ENCODE results near the gene NEXN. TPM values are rescaled to one million over a fixed set of nuclear protein-coding genes. Genes with fewer than 3 reads are reported as not detected.

The NEXN gene
- total RNA-seq, 3 donors from 2014 or later: 12.8 to 18.4 (median 17.3) TPM

DNA sequence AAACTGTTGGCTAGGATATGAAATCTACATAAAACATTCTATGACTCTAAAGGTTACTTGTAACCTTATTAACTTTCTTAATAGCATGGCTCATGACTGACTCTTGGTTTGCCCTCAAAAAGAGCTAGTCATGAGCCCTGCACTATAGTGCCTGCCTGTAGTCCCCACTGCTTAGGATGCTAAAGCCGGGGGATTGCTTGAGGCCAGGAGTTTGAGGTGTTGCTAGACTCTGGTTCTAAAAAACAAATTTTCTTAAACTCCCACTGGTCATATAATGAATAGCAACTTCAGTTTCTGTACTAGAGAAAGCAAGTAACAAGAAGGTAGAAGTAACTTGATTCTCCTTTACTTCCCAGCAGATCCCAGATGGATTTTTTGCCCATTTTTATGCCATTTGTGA lies 15.8 kb upstream of the NEXN start:
- H3K27me3 ChIP-seq: no peaks in the 10 kb centered on the region
- no peak overlapping the region for H3K27ac ChIP-seq
- H3K4me1 ChIP-seq: no peaks in the 10 kb centered on the region
- no peaks in the 10 kb centered on the region for H3K9me3 ChIP-seq
- intact Hi-C loops (cut with DNase I; ENCODE audit: low total_unique reads): no loop called here
- DNase-seq (ENCODE audit: low spot score in 2 of 2): no peak
- TF ChIP-seq POLR2A (IDR thresholded peaks at IDR 0.05): no peak
- no peak for TF ChIP-seq POLR2AphosphoS5 (IDR thresholded peaks at IDR 0.05)
- TF ChIP-seq, protein P1, sequence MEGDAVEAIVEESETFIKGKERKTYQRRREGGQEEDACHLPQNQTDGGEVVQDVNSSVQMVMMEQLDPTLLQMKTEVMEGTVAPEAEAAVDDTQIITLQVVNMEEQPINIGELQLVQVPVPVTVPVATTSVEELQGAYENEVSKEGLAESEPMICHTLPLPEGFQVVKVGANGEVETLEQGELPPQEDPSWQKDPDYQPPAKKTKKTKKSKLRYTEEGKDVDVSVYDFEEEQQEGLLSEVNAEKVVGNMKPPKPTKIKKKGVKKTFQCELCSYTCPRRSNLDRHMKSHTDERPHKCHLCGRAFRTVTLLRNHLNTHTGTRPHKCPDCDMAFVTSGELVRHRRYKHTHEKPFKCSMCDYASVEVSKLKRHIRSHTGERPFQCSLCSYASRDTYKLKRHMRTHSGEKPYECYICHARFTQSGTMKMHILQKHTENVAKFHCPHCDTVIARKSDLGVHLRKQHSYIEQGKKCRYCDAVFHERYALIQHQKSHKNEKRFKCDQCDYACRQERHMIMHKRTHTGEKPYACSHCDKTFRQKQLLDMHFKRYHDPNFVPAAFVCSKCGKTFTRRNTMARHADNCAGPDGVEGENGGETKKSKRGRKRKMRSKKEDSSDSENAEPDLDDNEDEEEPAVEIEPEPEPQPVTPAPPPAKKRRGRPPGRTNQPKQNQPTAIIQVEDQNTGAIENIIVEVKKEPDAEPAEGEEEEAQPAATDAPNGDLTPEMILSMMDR (IDR thresholded peaks at IDR 0.05): no peak
- H3K36me3 ChIP-seq: no peaks in the 10 kb centered on the region
- no peak overlapping the region for H3K4me3 ChIP-seq

DNA sequence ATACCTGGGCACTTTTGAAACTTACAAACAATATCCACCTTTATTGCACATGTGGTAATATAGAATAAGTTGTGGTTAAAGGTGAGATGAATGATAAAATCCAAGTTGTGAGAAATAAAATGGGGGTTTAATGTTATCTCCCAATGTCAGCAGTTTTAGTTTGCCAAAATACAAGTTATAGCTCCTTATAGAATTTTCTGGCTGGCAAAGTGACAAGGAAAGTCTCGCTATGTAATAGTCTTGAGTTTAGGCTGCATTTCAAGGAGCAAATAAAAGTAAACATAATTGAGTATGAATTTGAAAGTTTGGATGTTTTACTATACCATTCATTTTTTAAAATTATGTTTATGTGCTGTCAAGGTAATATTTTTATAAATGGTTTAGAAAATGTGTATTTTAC lies 15.0 kb upstream of the NEXN start:
- intact Hi-C loops (cut with DNase I; ENCODE audit: low total_unique reads): no loop called here
- H3K9me3 ChIP-seq: no peaks in the 10 kb centered on the region
- H3K4me1 ChIP-seq: no peaks in the 10 kb centered on the region
- H3K27ac ChIP-seq: no peak overlapping the region
- TF ChIP-seq, protein P1 (IDR thresholded peaks at IDR 0.05): no peak
- TF ChIP-seq POLR2A (IDR thresholded peaks at IDR 0.05): no peak
- no peak for TF ChIP-seq POLR2AphosphoS5 (IDR thresholded peaks at IDR 0.05)
- H3K27me3 ChIP-seq: no peaks in the 10 kb centered on the region
- no peak for DNase-seq (ENCODE audit: low spot score in 2 of 2)
- H3K4me3 ChIP-seq: no peak overlapping the region
- no peaks in the 10 kb centered on the region for H3K36me3 ChIP-seq

DNA sequence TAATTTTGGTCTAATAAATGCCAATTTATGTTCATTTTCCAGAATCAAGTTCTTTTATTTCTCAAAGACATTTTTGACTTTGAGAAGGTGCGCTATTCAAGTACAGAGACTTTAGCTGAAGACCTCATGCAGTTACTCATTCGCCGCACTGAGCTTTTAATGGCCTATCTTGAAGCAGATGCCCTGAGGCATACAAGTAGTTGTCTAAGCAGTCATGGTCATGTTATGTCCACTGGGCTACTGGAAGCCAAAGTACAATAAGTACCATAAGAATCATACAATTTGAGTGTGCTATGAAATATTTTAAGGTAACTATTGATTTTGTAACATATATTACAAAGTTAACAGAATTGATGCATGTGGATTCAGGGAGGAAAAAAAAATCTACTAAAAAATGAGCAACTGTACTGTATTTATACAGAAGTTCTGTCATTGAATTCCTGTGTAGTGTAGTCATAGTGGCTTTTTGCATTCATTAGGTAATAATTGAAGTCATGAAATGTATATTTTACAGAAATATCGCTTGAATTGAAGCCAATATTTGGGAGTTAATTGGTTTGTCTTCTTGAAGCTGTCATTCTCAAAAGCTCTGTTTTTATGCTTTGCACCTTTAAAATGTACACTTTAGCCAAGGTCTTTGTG lies 13.5 kb upstream of the NEXN start:
- intact Hi-C loops (cut with DNase I; ENCODE audit: low total_unique reads): no loop called here

DNA sequence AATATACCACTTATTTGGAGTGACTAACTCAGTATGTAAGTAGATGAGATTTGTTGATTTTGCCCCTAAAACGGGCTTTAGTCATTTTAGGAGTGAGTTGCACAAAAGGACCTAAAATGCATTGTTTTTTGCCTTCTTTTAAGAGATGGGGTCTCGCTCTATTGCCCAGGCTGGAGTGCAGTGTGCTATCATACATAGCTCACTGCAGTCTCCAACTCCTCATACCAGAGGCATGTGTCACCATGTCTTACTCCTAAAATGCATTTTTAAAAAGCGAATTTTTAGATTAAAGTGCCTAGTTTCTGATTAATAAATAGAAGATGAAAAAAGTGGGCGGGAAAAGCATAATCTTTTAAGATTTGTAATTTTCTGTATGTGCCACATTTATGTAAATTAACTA lies 11.5 kb upstream of the NEXN start:
- Histone ChIP-seq H3K36me3 (no peaks in the 10 kb centered on the region), H3K4me3 (no peak overlapping the region), H3K27ac (no peak overlapping the region), H3K27me3 (no peaks in the 10 kb centered on the region), H3K4me1 (no peaks in the 10 kb centered on the region), H3K9me3 (no peaks in the 10 kb centered on the region)
- TF ChIP-seq, protein P1 (IDR thresholded peaks at IDR 0.05): no peak
- TF ChIP-seq POLR2AphosphoS5 (IDR thresholded peaks at IDR 0.05): no peak
- no peak for TF ChIP-seq POLR2A (IDR thresholded peaks at IDR 0.05)
- DNase-seq (ENCODE audit: low spot score in 2 of 2): no peak
- intact Hi-C loops (cut with DNase I; ENCODE audit: low total_unique reads): no loop called here

More for the DNA sequence above, 13.5 kb upstream of the NEXN start:
- DNase-seq (ENCODE audit: low spot score in 2 of 2): no peak
- no peaks in the 10 kb centered on the region for H3K4me1 ChIP-seq
- no peaks in the 10 kb centered on the region for H3K36me3 ChIP-seq
- no peak overlapping the region for H3K4me3 ChIP-seq
- H3K9me3 ChIP-seq: no peaks in the 10 kb centered on the region
- no peak overlapping the region for H3K27ac ChIP-seq
- TF ChIP-seq, protein P1 (IDR thresholded peaks at IDR 0.05): no peak
- no peak for TF ChIP-seq POLR2AphosphoS5 (IDR thresholded peaks at IDR 0.05)
- TF ChIP-seq POLR2A (IDR thresholded peaks at IDR 0.05): no peak
- no peaks in the 10 kb centered on the region for H3K27me3 ChIP-seq

DNA sequence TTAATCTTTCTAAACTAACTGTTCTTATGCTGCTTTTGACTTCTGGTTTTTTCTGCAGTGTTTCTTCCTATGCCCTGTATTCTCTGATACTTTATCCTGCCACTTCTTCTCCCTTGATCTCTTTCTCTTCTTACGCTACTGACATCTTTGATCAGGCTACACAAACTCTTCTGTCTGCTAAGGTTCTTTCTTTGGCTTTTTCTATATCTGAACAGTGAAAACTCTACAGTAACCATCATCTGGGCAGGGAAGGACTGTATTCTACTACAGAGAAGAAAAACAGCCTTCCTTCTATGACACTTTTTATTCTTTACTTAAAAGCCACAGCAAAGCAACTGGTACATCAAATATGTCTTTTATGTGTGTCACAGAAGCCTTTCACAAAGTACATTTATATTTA lies 7.4 kb upstream of the NEXN start:
- Histone ChIP-seq H3K27me3 (no peaks in the 10 kb centered on the region), H3K27ac (no peak overlapping the region), H3K36me3 (no peaks in the 10 kb centered on the region), H3K4me3 (no peak overlapping the region), H3K4me1 (no peaks in the 10 kb centered on the region), H3K9me3 (no peaks in the 10 kb centered on the region)
- TF ChIP-seq, protein P1 (IDR thresholded peaks at IDR 0.05): no peak
- no peak for TF ChIP-seq POLR2AphosphoS5 (IDR thresholded peaks at IDR 0.05)
- no peak for TF ChIP-seq POLR2A (IDR thresholded peaks at IDR 0.05)
- no peak for DNase-seq (ENCODE audit: low spot score in 2 of 2)
- intact Hi-C loops (cut with DNase I; ENCODE audit: low total_unique reads): no loop called here

Measured in breast epithelium (tissue), 4 donors.